NCI-H2029 treated with DMSO at 0.1 percent for 48 hours (cell line): ENCODE results near the gene MNAT1.
"Not testable (repeated sequence)": the region's sequence is repeated elsewhere in the genome, so short reads cannot be mapped to it uniquely, and the experiment has no call there.

Source experiments
- DNase-seq: peaks from one replicate; lab custom pipeline; 2025; lab: John Stamatoyannopoulos, UW

MNAT1 gene

GRCh38 chr14:60805841-60806430 lies 71.4 kb downstream of the MNAT1 start:
- no peak for DNase-seq

- DNase-seq = no peak
Observed at GRCh38 chr14:60807247-60807646, 72.7 kb downstream of the MNAT1 start.

DNA sequence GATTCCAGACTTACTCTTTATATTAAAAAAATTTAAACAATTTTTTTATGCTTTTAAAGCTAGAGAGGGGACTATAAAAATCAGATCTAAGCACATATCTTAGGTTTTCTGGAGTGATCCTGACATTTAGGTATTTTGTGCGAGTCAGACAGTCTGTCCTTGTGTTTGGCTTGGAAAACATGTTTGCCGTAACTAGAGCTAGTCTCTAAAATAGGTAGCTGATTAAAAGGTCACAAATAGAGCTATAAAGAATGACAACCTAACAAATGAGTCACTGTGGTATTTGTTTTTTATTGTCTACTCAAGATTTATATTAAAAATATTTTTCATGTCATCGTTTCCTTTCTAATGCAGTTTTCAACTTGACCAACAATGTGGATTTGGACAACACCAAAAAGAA lies 73.4 kb downstream of the MNAT1 start:
- DNase-seq = no peak

GRCh38 chr14:60812987-60813386 lies 78.4 kb downstream of the MNAT1 start:
- no peak for DNase-seq

- DNase-seq = peak; percentile 57
Observed at GRCh38 chr14:60815371-60815770, 80.8 kb downstream of the MNAT1 start.

DNA sequence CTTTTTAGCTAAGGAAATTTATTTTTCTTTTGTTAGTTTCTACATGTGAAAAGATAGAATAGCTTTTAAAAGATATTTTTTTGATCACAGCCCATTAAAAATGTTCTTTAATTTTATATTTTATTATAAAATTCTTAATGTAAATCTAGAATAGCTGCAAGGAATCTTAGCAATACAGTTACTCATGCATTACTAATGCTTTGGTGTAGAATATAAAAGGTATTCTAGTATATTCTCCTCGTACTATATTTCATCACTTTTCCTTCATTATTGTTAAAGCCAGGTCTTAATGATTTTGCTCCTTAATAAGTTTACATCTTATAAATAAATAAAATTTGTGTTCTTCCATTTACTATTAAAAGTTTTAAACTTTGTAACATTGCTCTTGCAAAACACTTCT lies 82.6 kb downstream of the MNAT1 start:
- DNase-seq = no peak

DNA sequence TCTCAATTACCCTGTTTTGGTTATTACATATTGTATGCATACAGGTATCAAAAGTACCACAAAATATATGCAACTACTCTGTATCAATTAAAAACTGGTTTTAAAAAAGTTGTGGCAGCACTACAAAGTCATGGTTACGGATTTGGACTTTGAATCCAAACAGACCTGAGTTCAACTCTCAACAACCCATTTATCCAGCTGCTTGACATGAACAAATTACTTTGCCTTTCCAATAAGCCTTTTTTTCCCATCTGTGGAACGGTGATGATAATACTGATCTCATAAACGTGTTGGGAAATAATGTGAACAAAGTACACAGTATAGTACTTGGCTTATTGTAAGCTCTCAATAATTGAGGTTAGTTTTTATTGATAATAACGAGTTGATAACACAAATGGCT lies 85.0 kb downstream of the MNAT1 start:
- no peak for DNase-seq

DNA sequence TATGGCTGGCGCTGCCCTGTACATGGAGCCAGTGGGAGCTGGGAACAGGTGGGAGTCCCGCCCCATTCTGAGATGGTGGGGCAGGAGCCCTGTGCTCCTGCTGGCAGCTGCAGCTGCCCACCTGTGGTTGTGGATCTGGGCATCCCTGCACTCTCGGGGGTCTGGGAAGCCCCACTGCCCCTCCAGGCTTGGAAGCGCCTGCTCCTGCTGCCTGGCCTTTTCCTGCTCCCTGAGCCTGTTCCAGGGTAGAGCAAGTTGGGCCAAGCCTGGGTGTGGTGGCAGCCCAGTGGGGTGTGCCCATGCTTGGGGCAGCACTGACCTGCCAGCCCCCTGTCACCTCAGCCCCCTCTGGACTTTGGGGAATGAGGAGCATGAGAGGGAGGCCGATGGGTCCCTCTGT lies 104.0 kb downstream of the MNAT1 start:
- no peak for DNase-seq

GRCh38 chr14:60839057-60839456 lies 104.5 kb downstream of the MNAT1 start:
- no peak for DNase-seq

- no peak for DNase-seq
Observed at GRCh38 chr14:60839657-60840056, 105.1 kb downstream of the MNAT1 start.

DNA sequence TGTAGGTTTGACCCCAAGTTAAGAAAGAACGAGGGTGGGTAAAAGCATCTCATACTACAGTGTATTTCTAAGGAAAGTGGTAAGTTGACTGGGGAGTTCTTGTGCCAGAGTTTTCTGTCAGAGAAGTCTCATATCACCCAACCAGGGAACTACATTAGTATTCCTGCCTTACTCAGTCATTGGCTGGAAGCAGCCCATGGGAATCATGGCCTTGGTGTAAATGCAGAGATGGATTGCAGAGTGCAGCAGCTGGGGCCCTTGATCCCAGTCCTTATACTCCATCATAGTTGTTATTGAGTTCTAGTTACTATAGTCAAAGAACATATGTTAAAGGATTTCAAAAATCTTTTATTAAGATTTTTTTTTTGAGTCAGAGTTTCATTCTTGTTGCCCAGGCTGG lies 105.8 kb downstream of the MNAT1 start:
- no peak for DNase-seq

DNA sequence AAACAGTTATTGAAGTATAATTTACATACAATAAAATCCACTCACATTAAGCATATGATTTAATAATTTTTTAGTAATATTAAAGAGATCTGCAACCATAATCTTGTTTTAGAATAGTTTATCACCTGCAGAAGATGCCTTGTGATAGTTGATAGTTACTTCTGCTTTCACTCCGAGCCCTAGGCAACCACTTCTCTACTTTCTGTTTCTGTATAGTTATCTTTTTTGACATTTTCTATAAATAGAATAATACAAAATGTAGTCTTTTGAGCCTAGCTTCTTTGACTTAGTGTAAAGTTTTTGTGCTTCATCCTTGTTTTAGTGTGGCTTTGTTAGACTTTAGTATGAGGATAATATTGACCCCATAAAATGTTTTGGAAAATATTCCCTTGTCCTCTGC lies 111.0 kb downstream of the MNAT1 start:
- no peak for DNase-seq

- DNase-seq = no peak
Observed at GRCh38 chr14:60848066-60848465, 113.5 kb downstream of the MNAT1 start.

DNA sequence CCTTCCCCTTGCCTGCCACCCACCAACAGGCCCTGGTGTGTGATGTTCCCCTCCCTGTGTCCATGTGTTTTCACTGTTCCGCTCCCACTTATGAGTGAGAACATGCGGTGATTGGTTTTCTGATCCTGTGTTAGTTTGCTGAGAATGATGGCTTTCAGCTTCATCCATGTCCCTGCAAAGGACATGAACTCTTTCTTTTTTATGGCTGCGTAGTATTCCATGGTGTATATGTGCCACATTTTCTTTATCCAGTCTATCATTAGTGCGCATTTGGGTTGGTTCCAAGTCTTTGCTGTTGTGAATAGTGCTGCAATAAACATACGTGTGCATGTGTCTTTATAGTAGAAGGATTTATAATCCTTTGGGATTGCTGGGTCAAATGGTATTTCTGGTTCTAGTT lies 117.1 kb downstream of the MNAT1 start:
- not testable (repeated sequence) for DNase-seq

DNA sequence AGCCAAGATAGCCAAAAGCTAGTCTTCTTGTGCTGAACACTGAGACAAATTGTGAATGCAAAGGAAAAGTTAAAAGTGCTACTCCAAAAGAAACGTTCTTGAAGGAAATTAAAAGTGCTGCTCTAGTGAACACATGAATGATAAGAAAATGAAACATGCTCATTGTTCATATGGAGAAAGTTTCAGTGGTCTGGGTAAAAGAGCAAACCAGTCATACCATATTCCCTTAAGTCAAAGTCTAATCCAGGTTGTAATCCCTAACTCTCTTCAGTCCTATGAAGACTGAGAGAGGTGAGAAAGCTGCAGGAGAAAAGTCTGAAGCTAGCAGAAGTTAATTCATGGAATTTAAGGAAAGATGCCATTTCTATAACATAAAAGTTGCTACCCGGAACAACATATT lies 121.5 kb downstream of the MNAT1 start:
- no peak for DNase-seq

DNA sequence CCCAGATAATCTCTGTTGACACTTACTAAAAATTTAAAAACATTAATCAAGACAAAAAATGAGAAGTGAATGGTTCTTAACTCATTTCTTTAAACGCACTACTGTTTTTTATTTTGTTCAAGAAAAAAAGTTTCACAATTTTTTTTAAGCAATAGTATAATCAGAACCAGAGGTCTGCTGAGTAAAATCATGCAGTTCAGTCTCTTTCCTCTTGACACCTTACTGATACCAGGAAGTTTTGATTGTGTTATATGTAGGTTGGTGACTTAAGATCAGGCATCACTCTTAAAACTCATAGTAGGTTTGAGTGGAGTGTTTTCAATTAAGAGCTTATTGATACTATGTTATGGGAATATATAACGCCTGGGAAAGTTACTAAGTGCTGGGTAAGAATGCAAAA lies 125.0 kb downstream of the MNAT1 start:
- DNase-seq = no peak

- no peak for DNase-seq
Observed at GRCh38 chr14:60861545-60862140, 127.1 kb downstream of the MNAT1 start.

DNA sequence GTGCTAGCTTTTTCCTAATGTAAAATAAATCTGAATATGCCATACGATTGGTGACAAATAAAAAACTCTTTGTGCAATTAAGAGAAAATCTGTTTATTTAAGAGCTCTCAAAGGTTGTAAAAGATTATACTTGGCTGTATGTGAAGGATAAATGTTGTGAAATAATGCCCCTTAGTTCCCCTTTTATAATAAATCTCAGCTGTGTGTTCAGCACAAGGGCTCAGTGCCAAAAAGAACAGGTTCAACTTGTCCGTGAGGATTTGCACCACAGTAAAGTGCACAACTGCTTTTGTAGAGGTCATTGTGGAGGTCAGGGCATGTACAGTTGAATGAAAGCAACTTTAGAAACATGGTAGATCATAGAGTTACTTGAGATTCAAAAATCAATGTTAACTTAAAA lies 127.7 kb downstream of the MNAT1 start:
- peak; percentile 99 for DNase-seq

GRCh38 chr14:60863249-60863648 lies 128.7 kb downstream of the MNAT1 start:
- DNase-seq = no peak

GRCh38 chr14:60865378-60866127 lies 131.0 kb downstream of the MNAT1 start:
- no peak for DNase-seq

DNA sequence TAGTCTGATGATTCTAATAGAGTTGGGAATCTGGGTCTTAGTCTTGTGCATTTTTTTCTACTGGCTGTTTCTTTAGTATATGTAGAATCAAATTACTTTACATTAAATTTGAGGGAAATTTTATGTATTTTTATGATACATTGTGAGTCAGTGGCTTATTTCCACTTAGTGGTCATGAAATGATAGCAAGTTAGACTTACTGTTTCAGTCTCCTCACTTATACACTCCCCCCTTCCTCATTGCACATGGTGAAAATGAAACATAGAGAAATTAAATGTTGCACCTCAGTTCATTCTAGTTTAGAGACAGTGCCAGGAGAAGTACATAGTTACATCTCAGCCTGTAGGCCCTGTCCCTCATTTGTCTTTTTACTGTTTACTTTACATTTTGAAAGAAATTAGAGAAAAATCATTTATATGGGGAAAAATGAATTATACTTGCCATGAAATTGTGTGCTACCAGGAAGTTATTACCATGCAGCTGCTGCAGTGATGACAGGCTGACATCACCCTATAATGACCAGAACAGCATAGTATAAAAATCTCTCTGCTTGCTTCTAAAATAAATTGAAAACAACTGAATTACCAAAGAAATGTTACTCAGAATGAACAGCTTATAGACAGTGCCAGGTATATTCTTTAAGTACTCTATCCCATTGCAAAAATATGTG lies 133.1 kb downstream of the MNAT1 start:
- peak; percentile 88 for DNase-seq

- DNase-seq = no peak
Observed at GRCh38 chr14:60878121-60878520, 143.6 kb downstream of the MNAT1 start.

GRCh38 chr14:60878536-60878935 lies 144.0 kb downstream of the MNAT1 start:
- no peak for DNase-seq
